Ovary (tissue), 3 donors: ENCODE data around the gene SBNO1.

ENCODE experiments used
- CTCF ChIP-seq, 3 donors: fragments of 450-650 bp in 2 of 3; fragments of 200-600 bp in 1 of 3; IDR thresholded peaks; one replicate each; pipeline versions ENCODE4 v1.5.1 to v1.8.0; 2016 to 2022; ENCODE audit warnings: antibody characterized with exemption in 3 of 3, mild to moderate bottlenecking in 1 of 3
- EP300 ChIP-seq: sonication (generic); formaldehyde crosslinking; IDR thresholded peaks from one replicate; pipeline ENCODE4 v1.6.1; 2017; ENCODE audit warnings: antibody characterized with exemption
- donor health status: DM: no; HTN: no; CAD: no.

- no peak for TF ChIP-seq EP300
- TF ChIP-seq CTCF (IDR thresholded peaks at IDR 0.05), result no peak
Observed at GRCh38 chr12:123243671-123244262, 120.9 kb downstream of the SBNO1 start.
